Neuronal stem cell (in vitro differentiated cells): ENCODE data around the gene SLC50A1.

Source experiments
- DNase-seq: peaks from one replicate; pipeline ENCODE4 v3.0.0-alpha.2; 2013; ENCODE audit warnings: low spot score
- H2AFZ ChIP-seq: one replicate; pipeline ENCODE4 v1.6.1; 2013; ENCODE audit warnings: mild to moderate bottlenecking, low read length, inconsistent platforms
- H2AK5ac ChIP-seq: 2 replicates; pipeline ENCODE4 v1.6.1; 2013; ENCODE audit warnings: low read depth, mild to moderate bottlenecking, inconsistent platforms, low read length, moderate library complexity, mixed read lengths
- H2BK120ac ChIP-seq: 2 replicates; pipeline ENCODE4 v1.6.1; 2013; ENCODE audit warnings: low read depth, mild to moderate bottlenecking, inconsistent platforms, low read length, moderate library complexity, mixed read lengths
- H2BK12ac ChIP-seq: one replicate; pipeline ENCODE4 v1.6.1; 2013; ENCODE audit warnings: low read length, inconsistent platforms
- H2BK15ac ChIP-seq: 2 replicates; pipeline ENCODE4 v1.6.1; 2013; ENCODE audit warnings: mild to moderate bottlenecking, low read length, inconsistent platforms, mixed read lengths
- H2BK5ac ChIP-seq: one replicate; pipeline ENCODE4 v1.6.1; 2013; ENCODE audit warnings: inconsistent platforms, mild to moderate bottlenecking, low read length, moderate library complexity
- H3K14ac ChIP-seq: one replicate; pipeline ENCODE4 v1.6.1; 2013; ENCODE audit warnings: low read length, inconsistent platforms
- H3K18ac ChIP-seq: 2 replicates; pipeline ENCODE4 v1.6.1; 2013; ENCODE audit warnings: low read length, inconsistent platforms
- H3K23ac ChIP-seq: 2 replicates; pipeline ENCODE4 v1.6.1; 2013; ENCODE audit warnings: low read depth, mild to moderate bottlenecking, mixed read lengths, low read length, inconsistent platforms; ENCODE audit not compliant: poor library complexity
- H3K27ac ChIP-seq: replicated peaks from 3 replicates; pipeline ENCODE4 v1.5.1; 2013; ENCODE audit warnings: low read length, inconsistent platforms
- H3K27me3 ChIP-seq, 3 experiments: 2 replicates each; pipeline ENCODE4 v1.6.1; 2013; ENCODE audit warnings: low read length in 3 of 3, mild to moderate bottlenecking in 2 of 3, inconsistent platforms in 1 of 3, low read depth in 1 of 3, mixed read lengths in 1 of 3, moderate library complexity in 1 of 3; ENCODE audit not compliant: control insufficient read depth in 3 of 3, insufficient read depth in 3 of 3
- H3K36me3 ChIP-seq, 2 donors: replicated peaks in 1 of 2; 2 replicates each; pipeline ENCODE4 v1.6.1; 2013; ENCODE audit warnings: low read length in 2 of 2; ENCODE audit not compliant: control insufficient read depth in 2 of 2, insufficient read depth in 2 of 2
- H3K4ac ChIP-seq: 2 replicates; pipeline ENCODE4 v1.6.1; 2013; ENCODE audit warnings: inconsistent platforms, mild to moderate bottlenecking, low read length, moderate library complexity
- H3K4me1 ChIP-seq, 2 donors: 1 replicate in 1 of 2; 2 replicates in 1 of 2; pipeline ENCODE4 v1.6.1; 2013; ENCODE audit warnings: low read length in 2 of 2, low read depth in 1 of 2; ENCODE audit not compliant: control insufficient read depth in 2 of 2, insufficient read depth in 1 of 2
- H3K4me2 ChIP-seq: one replicate; pipeline ENCODE4 v1.6.1; 2013; ENCODE audit warnings: mild to moderate bottlenecking, low read length, inconsistent platforms; ENCODE audit not compliant: insufficient read depth, poor library complexity, severe bottlenecking
- H3K4me3 ChIP-seq, 2 donors: 2 replicates each; pipeline ENCODE4 v1.5.1; 2013; ENCODE audit warnings: low read length in 2 of 2, mild to moderate bottlenecking in 2 of 2, inconsistent platforms in 1 of 2, moderate library complexity in 1 of 2
- H3K79me1 ChIP-seq: one replicate; pipeline ENCODE4 v1.6.1; 2013; ENCODE audit warnings: low read depth, mild to moderate bottlenecking, inconsistent platforms, low read length, moderate library complexity
- H3K9ac ChIP-seq: one replicate; pipeline ENCODE4 v1.6.1; 2013; ENCODE audit warnings: mild to moderate bottlenecking, low read depth, low read length, inconsistent platforms; ENCODE audit not compliant: poor library complexity
- H3K9me3 ChIP-seq, 2 donors: replicated peaks in 1 of 2; 2 replicates each; pipeline versions ENCODE3 to v1.6.1; 2013; ENCODE audit warnings: low read length in 2 of 2, mild to moderate bottlenecking in 2 of 2, inconsistent platforms in 1 of 2, low read depth in 1 of 2, mixed read lengths in 1 of 2, moderate library complexity in 1 of 2; ENCODE audit not compliant: control insufficient read depth in 2 of 2, insufficient read depth in 1 of 2
- H4K8ac ChIP-seq: one replicate; pipeline ENCODE4 v1.6.1; 2013; ENCODE audit warnings: low read depth, mild to moderate bottlenecking, inconsistent platforms, low read length, moderate library complexity
- H4K91ac ChIP-seq: one replicate; pipeline ENCODE4 v1.6.1; 2013; ENCODE audit warnings: low read length, low read depth, mild to moderate bottlenecking, inconsistent platforms; ENCODE audit not compliant: poor library complexity
- WGBS, 2 donors: extraction: QIAGEN DNeasy Blood & Tissue Kit; methylation state at CpG; one replicate each; pipeline ENCODE4 v1.1.7; 2013; ENCODE audit warnings: missing lambda C conversion rate in 2 of 2, mixed read lengths in 1 of 2; ENCODE audit not compliant: insufficient read length in 2 of 2, insufficient replicate concordance in 1 of 2; ENCODE audit errors: extremely low coverage in 2 of 2; 5-methylcytosine and 5-hydroxymethylcytosine counted together

SLC50A1 gene

DNA sequence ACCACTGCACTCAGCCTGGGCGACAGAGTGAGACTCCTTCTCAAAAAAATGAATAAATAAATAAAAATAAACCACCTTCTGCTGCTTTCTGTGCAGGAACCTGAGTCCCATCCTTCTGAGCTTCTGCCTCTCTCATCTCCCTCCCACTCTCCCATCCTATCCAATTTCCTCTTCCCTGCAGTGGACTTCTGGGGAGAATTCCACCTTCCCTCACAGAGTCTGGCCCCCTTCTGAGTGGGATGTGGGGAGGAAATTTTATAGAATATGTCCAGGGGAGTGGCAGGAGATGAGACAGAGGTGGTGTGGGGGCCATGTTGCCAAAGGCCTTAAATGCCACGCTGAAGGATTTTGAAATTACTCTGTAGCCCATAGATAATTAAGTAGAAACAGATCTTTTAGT, 13.3 kb upstream of the SLC50A1 start:
- no peaks in the 10 kb centered on the region for H3K9me3 ChIP-seq
- H3K4me1 ChIP-seq = peaks cover 15 to 19% of the 10 kb centered on the region in 2 donors
- H2BK12ac ChIP-seq = no peak overlapping the region
- H3K79me1 ChIP-seq = no peaks in the 10 kb centered on the region
- WGBS, 2 donors = no CpG with 5 or more reads among the region's 2 CpGs
- no peak overlapping the region for H4K8ac ChIP-seq
- H3K4me3 ChIP-seq = no peak overlapping the region
- H2BK15ac ChIP-seq = no peak overlapping the region
- no peak overlapping the region for H4K91ac ChIP-seq
- H2BK120ac ChIP-seq = no peak overlapping the region
- H2AFZ ChIP-seq = no peak overlapping the region
- no peak overlapping the region for H3K4ac ChIP-seq
- H2BK5ac ChIP-seq = no peak overlapping the region
- H3K23ac ChIP-seq = no peak overlapping the region
- H3K4me2 ChIP-seq = no peak overlapping the region
- H3K27ac ChIP-seq = no peak overlapping the region
- DNase-seq = no peak
- H3K14ac ChIP-seq = no peak overlapping the region
- H3K18ac ChIP-seq = no peak overlapping the region
- H2AK5ac ChIP-seq = no peak overlapping the region
- H3K36me3 ChIP-seq = no peaks in the 10 kb centered on the region
- peaks cover 7 to 86% (median 31%) of the 10 kb centered on the region in 3 experiments for H3K27me3 ChIP-seq
- no peak overlapping the region for H3K9ac ChIP-seq

DNA sequence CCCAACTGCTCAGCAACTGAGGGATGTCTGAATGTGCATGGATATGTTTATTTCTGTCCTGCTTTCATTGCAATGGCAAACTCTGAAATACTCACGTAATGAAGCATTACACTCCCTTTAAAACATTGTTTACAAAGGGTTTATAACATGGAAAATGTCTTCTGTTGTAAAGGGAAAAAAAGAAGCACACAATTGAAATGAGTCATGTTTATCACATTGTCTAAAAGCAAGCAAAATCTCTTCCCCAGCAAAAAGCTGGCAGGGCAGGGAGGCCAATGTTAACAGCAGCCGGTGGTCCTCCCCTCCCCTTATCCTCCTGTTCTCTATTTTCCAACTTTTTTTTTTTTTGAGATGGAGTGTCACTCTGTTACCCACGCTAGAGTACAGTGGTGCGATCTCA, 11.9 kb upstream of the SLC50A1 start:
- no peak overlapping the region for H3K14ac ChIP-seq
- no peak overlapping the region for H2BK15ac ChIP-seq
- H3K4ac ChIP-seq = no peak overlapping the region
- no peaks in the 10 kb centered on the region for H3K36me3 ChIP-seq
- H3K9me3 ChIP-seq = no peaks in the 10 kb centered on the region
- no CpG with 5 or more reads among the region's 4 CpGs for WGBS, 2 donors
- H3K27me3 ChIP-seq = peaks cover 10 to 86% (median 44%) of the 10 kb centered on the region in 3 experiments
- no peak overlapping the region for H3K9ac ChIP-seq
- no peak overlapping the region for H3K4me2 ChIP-seq
- H4K8ac ChIP-seq = no peak overlapping the region
- no peak for DNase-seq
- no peak overlapping the region for H3K4me3 ChIP-seq
- H3K18ac ChIP-seq = no peak overlapping the region
- no peak overlapping the region for H3K27ac ChIP-seq
- H2AK5ac ChIP-seq = no peak overlapping the region
- H3K23ac ChIP-seq = no peak overlapping the region
- no peak overlapping the region for H2BK12ac ChIP-seq
- H2BK5ac ChIP-seq = no peak overlapping the region
- H4K91ac ChIP-seq = no peak overlapping the region
- no peak overlapping the region for H2AFZ ChIP-seq
- no peaks in the 10 kb centered on the region for H3K79me1 ChIP-seq
- H2BK120ac ChIP-seq = no peak overlapping the region
- peaks cover 23 to 30% of the 10 kb centered on the region in 2 donors for H3K4me1 ChIP-seq

DNA sequence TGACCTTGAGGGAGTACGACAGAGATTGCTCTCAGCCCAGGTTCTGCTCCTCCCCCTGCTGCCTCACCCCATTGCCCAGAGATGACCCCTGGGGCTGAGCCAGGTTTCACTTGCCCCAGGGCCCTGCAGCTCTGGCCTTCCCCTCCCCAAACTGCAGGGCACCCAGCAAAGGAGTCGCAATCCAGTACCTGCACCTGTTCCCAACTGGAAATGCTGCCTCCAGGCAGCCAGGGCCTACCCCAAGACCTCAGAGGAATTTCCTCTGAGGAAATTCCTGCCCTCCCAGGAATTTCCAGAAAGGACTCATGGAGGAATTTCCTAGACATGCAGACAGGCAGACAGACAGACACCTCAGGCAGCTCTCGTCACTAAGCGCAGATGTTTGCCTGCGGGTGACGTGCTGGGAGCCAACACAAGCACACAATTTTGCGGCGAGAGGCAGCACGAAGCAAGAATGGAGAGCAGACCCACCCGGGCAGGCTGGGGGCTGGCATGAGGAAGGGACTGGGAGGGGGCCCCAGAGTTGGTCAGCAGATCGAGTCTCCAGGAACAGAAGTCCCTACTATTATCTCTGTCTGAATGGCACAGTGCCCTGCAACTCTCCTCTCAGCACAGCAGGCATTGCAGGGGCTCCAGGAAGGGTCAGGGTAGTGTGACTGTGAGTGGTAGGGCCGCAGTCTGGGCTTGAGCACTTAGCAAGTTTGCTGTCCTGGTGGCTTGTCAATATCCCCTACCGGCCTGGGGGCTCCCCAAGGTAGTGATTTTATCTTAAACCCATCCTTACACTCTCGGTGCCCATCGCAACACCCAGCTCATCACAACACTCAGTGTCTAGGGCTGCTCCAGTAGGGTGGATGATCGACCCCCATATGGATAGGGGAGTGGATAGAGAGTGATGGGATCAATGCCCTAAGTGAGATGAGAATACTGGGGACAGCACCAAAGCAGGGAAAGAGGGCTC, 10.9 kb upstream of the SLC50A1 start:
- H3K4me1 ChIP-seq = peaks cover 32 to 39% of the 10 kb centered on the region in 2 donors
- H3K14ac ChIP-seq = no peak overlapping the region
- no peak overlapping the region for H2AFZ ChIP-seq
- H3K4me3 ChIP-seq = no peak overlapping the region
- H3K18ac ChIP-seq = peak overlapping the region; percentile 81
- no peak for DNase-seq
- no peak overlapping the region for H3K27ac ChIP-seq
- H3K4me2 ChIP-seq = no peak overlapping the region
- peak overlapping the region; percentile 82 for H2BK15ac ChIP-seq
- no peaks in the 10 kb centered on the region for H3K9me3 ChIP-seq
- H2BK5ac ChIP-seq = peak overlapping the region; percentile 26
- no CpG with 5 or more reads among the region's 16 CpGs for WGBS, 2 donors
- peaks cover 10 to 89% (median 54%) of the 10 kb centered on the region in 3 experiments for H3K27me3 ChIP-seq
- H4K8ac ChIP-seq = no peak overlapping the region
- no peak overlapping the region for H2BK120ac ChIP-seq
- H3K4ac ChIP-seq = no peak overlapping the region
- no peak overlapping the region for H4K91ac ChIP-seq
- H2BK12ac ChIP-seq = no peak overlapping the region
- H3K79me1 ChIP-seq = no peaks in the 10 kb centered on the region
- H3K36me3 ChIP-seq = no peaks in the 10 kb centered on the region
- no peak overlapping the region for H3K9ac ChIP-seq
- H2AK5ac ChIP-seq = peak overlapping the region; percentile 57
- H3K23ac ChIP-seq = peak overlapping the region; percentile 3

DNA sequence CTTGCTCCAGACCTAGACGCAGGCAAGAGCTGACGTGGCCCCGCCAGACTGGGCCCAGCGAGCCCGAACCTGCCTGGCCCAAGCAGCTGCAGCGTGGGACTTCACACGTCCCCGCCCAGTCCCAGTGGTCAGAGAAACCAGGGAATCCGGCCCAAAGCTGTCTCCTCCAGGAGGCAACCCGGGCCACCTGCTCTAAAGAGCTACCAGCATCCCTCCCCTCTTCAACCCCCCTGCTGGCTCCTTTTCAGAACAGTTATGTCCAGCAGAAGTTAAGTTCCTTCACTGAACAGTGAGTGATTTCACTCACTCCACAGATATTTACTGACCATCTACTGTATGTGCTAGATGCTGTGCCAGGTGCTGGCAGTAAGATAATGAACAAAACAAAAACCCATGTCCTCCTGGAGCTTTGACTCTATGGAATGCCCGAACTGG, 10.1 kb upstream of the SLC50A1 start:
- Histone ChIP-seq H3K27ac (no peak overlapping the region), H2BK15ac (peak overlapping the region; percentile 97), H2BK5ac (peak overlapping the region; percentile 26), H3K23ac (peak overlapping the region; percentile 3), H3K36me3 (no peaks in the 10 kb centered on the region), H2AK5ac (peak overlapping the region; percentile 87), H3K14ac (peak overlapping the region; percentile 75), H3K79me1 (no peaks in the 10 kb centered on the region), H2BK120ac (no peak overlapping the region), H3K18ac (peak overlapping the region; percentile 90), H3K4ac (no peak overlapping the region), H3K4me3 (peak overlapping the region in 1 of 2 donors; percentile 80), H2BK12ac (no peak overlapping the region), H2AFZ (peak overlapping the region; percentile 85), H3K27me3 (peaks cover 10 to 85% (median 58%) of the 10 kb centered on the region in 3 experiments), H3K4me1 (peaks cover 36 to 46% of the 10 kb centered on the region in 2 donors), H3K4me2 (peak overlapping the region; percentile 91), H4K8ac (no peak overlapping the region), H3K9ac (peak overlapping the region; percentile 66), H3K9me3 (no peaks in the 10 kb centered on the region), H4K91ac (no peak overlapping the region)
- no CpG with 5 or more reads among the region's 11 CpGs for WGBS, 2 donors
- DNase-seq = no peak
